Pancreas (tissue), 10 donors: ENCODE measurements around the gene BRMS1. TPM values are rescaled to one million over a fixed set of nuclear protein-coding genes. Genes with fewer than 3 reads are reported as not detected.

Experiments
- ATAC-seq, 4 donors: fragments of 200-7000 bp; cut with Tn5 transposase; one replicate each; pipeline versions ENCODE4 v1.8.0 to v1.9.1; 2020; ENCODE audit warnings: mild to moderate bottlenecking in 4 of 4, moderate library complexity in 4 of 4
- DNase-seq, 6 donors: peaks; one replicate each; pipeline ENCODE4 v3.0.0-alpha.2; 2020
- FAIRE-seq: peaks from 2 replicates; lab custom pipeline; 2012; peaks lifted over from hg19 to GRCh38; lab: Jason Lieb, UNC
- H3K27ac ChIP-seq, 4 donors: fragments of 200-600 bp; sonication (generic); 1 replicate in 3 of 4; 2 replicates in 1 of 4; pipeline versions ENCODE4 v1.5.0 to v1.8.0; 2020
- H3K27me3 ChIP-seq, 4 donors: fragments of 200-600 bp; one replicate each; pipeline ENCODE4 v1.8.0; 2021
- H3K36me3 ChIP-seq, 3 donors: fragments of 200-600 bp; sonication (generic) in 1 of 3; one replicate each; pipeline versions ENCODE4 v1.5.0 to v1.8.0; 2020 to 2021
- H3K4me1 ChIP-seq, 3 donors: fragments of 200-600 bp; one replicate each; pipeline ENCODE4 v1.8.0; 2021
- H3K4me3 ChIP-seq, 4 donors: fragments of 200-600 bp; sonication (generic) in 2 of 4; one replicate each; pipeline versions ENCODE4 v1.5.0 to v1.8.0; 2020 to 2021
- H3K9me3 ChIP-seq, 4 donors: fragments of 200-600 bp; one replicate each; pipeline ENCODE4 v1.8.0; 2021
- WGBS, 2 donors: extraction: QIAGEN DNeasy Blood & Tissue Kit; methylation state at CpG; one replicate each; pipeline ENCODE4 v1.1.7; 2013; 5-methylcytosine and 5-hydroxymethylcytosine counted together
- intact Hi-C, 3 donors: fragments of 100-400 bp; cut with DNase I; formaldehyde crosslinking; loops; one replicate each; pipeline versions ENCODE4 v1.11.1 to v1.14.2; 2022
- polyA plus RNA-seq, 2 donors: library from polyadenylated mRNA; stranded (reverse); fragments of 200-250 nt; gene quantifications; one replicate each; pipeline ENCODE4 v1.2.3, GENCODE V29; 2013
- total RNA-seq, 6 donors: library from RNA; stranded (reverse); fragmentation: NEBNext Ultra II Directional in 4 of 6; extraction: Animal tissue kit (Norgen Biotek cat#: 25700) in 4 of 6; gene quantifications; one replicate each; pipeline versions ENCODE4 v1.2.1 to v1.2.4, GENCODE V29; 2021 to 2023
- TF ChIP-seq, protein P1 (sequence below), 4 donors: fragments of 200-600 bp; sonication (generic) in 3 of 4; IDR thresholded peaks; one replicate each; pipeline versions ENCODE4 v1.5.0 to v1.8.0; 2021; ENCODE audit warnings: antibody characterized with exemption in 4 of 4
- donor health status: healthy with polysubstance abuse.
- donor health status: DM: no; HTN: no; CAD: no; lungs with moderate emphysema.
- donor health status: DM: no; HTN: no; CAD: no.
- donor health status: control.
- donor health status: control.
- donor health status: Bipolar disorder and iron deficiency.
- donor health status: DM: yes; HTN: yes; CAD: no.
- donor health status: DM: no; HTN: no; CAD: no.
- donor health status: DM: no; HTN: no; CAD: no.
- donor health status: DM: yes; HTN: yes; CAD: no.

BRMS1 gene
- total and polyA plus RNA-seq, 8 donors: 14.3 to 65.0 (median 21.2) TPM

DNA sequence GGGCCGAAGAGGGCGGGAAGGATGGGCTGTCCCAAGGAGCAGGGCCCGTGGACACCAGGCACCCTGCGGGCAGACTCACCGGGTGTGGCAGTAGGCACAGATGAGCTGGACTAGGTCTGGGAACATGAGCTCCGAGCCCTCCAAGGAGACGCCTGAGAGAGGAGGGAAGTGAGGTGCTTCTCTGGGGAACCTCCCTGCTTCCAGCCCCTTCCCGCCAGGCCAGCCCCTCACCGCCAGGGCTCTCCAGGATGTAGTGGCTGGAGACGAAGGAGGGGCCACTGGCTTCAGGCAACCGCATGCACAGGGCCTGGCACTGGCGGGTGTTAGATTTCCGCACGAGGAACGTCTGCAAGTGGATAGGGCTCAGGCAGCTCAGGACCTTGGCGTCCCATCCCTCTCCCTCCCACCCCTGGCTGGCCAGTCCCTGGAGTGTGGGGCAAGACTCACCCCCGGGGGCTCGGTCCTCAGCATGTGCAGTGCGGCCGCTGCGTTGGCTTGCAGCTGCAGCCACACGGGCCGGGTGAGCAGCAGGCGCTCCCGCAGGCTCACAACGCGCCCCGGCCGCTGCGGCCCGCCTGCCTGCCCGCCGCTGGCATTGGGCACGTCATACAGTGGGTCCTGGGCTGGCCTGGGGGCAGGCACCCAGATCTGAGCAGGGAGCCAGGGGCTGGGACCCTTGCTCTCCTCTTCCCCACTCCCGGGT lies 9.2 kb downstream of the BRMS1 start:
- 20 to 21% methylated on average over 23 to 35 of the region's 35 CpGs for WGBS, 2 donors
- Histone ChIP-seq H3K36me3 (peaks cover 0 to 10% (median 9%) of the 10 kb centered on the region in 3 donors), H3K4me3 (peak overlapping the region; percentile 10 to 68 (median 36)), H3K27ac (peak overlapping the region; percentile 0 to 57 (median 20)), H3K4me1 (peaks cover 4 to 12% (median 10%) of the 10 kb centered on the region in 3 donors), H3K9me3 (no peaks in the 10 kb centered on the region), H3K27me3 (no peaks in the 10 kb centered on the region)
- ATAC-seq (peak; percentile 32 to 53 (median 40)), FAIRE-seq (no peak), DNase-seq (peak in 3 of 6 donors; percentile 36 to 83 (median 68))
- TF ChIP-seq, protein P1, sequence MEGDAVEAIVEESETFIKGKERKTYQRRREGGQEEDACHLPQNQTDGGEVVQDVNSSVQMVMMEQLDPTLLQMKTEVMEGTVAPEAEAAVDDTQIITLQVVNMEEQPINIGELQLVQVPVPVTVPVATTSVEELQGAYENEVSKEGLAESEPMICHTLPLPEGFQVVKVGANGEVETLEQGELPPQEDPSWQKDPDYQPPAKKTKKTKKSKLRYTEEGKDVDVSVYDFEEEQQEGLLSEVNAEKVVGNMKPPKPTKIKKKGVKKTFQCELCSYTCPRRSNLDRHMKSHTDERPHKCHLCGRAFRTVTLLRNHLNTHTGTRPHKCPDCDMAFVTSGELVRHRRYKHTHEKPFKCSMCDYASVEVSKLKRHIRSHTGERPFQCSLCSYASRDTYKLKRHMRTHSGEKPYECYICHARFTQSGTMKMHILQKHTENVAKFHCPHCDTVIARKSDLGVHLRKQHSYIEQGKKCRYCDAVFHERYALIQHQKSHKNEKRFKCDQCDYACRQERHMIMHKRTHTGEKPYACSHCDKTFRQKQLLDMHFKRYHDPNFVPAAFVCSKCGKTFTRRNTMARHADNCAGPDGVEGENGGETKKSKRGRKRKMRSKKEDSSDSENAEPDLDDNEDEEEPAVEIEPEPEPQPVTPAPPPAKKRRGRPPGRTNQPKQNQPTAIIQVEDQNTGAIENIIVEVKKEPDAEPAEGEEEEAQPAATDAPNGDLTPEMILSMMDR (IDR thresholded peaks at IDR 0.05): no peak
- intact Hi-C loops: no loop called here

DNA sequence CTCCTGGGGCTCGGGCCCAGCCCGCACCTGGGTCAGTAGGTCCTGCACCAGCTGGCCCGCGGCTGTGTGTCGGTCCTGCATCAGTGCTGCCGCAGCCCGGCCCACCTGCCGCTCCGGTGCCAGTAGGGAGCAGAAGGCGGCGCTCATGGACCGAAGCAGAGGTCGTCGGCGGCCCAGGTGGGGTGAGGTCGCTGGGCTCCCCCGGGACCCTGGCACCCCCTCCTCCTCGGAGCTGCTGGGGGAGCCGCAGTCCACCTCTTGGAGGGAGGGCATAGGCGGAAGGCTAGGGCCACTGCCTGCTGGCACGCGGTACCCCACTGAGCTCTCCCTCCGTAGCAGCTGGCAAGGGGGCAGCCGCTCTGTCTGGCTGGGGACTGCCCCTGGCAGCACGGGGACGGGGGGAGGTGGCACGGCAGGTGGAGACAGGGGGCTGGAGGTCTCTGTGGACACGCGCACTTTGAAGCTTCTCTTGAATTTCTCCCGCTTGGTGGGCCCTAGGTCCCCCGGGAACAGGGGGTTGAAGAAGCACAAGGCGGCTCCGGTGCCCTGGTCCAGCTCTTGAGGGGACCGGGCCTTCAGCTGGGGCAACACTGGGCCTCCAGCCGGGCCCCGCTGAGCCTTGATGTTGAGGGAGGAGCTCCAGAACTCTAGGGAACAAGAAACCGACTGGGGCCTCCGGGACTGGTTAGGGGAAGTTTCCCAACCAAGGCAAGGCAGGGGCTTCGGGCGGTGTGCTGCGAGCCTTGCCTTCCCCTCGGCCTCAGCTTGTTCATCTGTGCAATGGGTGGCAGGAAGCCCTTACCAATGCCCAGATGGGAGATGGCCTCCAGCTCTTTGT lies 10.1 kb downstream of the BRMS1 start:
- intact Hi-C loops: no loop called here
- no peak for FAIRE-seq
- 86 to 90% methylated on average over 32 to 42 of the region's 42 CpGs for WGBS, 2 donors
- DNase-seq: peak in 3 of 6 donors; percentile 51 to 85 (median 58)
- peaks cover 4 to 12% (median 10%) of the 10 kb centered on the region in 3 donors for H3K4me1 ChIP-seq
- peaks cover 0 to 6% (median 5%) of the 10 kb centered on the region in 3 donors for H3K36me3 ChIP-seq
- no peak for ATAC-seq
- no peak overlapping the region for H3K27ac ChIP-seq
- no peaks in the 10 kb centered on the region for H3K9me3 ChIP-seq
- H3K4me3 ChIP-seq: peak overlapping the region in 1 of 4 donors; percentile 68
- no peaks in the 10 kb centered on the region for H3K27me3 ChIP-seq
- TF ChIP-seq, protein P1 (IDR thresholded peaks at IDR 0.05): no peak

DNA sequence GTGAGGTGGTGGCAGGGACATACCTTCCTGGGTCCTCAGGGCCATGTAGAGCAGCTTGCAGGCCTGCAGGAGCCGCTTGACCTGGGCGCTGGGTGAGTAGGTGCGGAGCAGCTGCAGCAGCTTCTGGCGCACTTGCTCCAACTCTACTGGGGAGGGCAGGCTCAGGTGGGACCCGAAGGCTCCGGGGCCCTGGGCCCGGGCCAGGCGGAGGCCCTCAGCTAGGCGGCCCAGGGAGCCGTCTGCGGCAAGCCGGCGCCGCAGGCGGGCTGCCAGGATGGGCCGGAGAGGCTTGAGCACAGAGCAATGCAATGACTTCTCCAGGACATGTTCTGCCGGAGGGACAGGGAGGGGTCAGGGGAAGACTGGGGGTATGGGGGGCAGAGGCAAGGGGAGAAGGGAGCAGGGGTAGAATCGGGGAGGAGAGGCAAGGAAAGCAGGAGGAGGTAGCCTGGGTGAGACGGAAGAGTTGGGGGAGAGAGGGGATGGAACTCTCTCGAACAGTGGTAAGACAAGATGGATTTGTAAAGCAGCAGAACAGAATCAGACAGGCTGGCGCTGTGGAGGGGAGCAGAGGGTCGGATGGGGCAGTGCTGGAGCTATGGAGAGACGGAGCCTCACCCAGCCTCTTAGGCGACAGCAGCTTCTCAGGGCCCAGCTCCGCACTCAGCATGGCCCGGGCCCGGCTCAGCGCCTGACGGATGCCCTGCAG lies 10.9 kb downstream of the BRMS1 start:
- intact Hi-C loops: no loop called here
- 84 to 93% methylated on average over 28 to 29 of the region's 29 CpGs for WGBS, 2 donors
- Histone ChIP-seq H3K27me3 (no peaks in the 10 kb centered on the region), H3K36me3 (peaks cover 0 to under 1% (median 0%) of the 10 kb centered on the region in 3 donors), H3K4me1 (peaks cover 4 to 12% (median 10%) of the 10 kb centered on the region in 3 donors), H3K9me3 (no peaks in the 10 kb centered on the region), H3K4me3 (no peak overlapping the region), H3K27ac (no peak overlapping the region)
- TF ChIP-seq, protein P1 (IDR thresholded peaks at IDR 0.05): no peak
- no peak for FAIRE-seq
- no peak for ATAC-seq
- peak in 3 of 6 donors; percentile 34 to 70 (median 52) for DNase-seq

DNA sequence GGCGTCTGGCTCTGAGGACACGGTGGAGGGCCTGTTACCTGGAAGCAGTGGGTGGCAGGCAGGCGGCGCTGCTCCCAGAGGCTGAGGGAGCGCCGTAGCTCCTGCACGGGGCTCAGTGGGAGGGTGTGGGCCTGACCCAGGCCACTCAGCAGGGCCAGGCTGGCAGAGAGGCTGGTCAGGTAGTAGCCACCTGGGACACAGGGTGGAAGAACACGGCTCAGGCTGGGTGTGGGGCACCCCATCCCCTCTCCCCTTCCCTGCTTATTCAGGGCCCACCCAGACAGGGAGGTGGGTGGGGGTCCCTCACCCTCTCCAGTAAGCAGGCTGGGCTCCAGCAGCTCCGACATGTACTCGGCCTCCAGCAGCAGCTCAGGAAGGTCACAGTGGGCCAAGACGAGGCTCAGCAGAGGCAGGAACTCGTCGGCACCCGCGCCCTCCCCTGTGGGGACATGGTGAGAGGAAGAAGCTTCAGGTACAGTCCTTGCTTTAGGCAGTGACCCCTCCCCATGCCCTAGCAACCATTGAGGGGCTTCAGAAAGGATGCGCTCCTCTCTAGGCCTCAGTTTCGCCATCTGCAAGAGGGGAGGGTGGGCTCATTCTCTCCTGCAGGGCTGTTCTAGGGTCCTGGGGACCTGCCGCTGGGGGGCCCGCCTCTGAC lies 11.6 kb downstream of the BRMS1 start:
- H3K4me3 ChIP-seq: no peak overlapping the region
- no peak for FAIRE-seq
- DNase-seq: peak in 3 of 6 donors; percentile 18 to 48 (median 45)
- H3K9me3 ChIP-seq: no peaks in the 10 kb centered on the region
- intact Hi-C loops: no loop called here
- no peak overlapping the region for H3K27ac ChIP-seq
- 87 to 91% methylated on average over 16 to 19 of the region's 19 CpGs for WGBS, 2 donors
- no peaks in the 10 kb centered on the region for H3K36me3 ChIP-seq
- H3K27me3 ChIP-seq: no peaks in the 10 kb centered on the region
- TF ChIP-seq, protein P1 (IDR thresholded peaks at IDR 0.05): no peak
- H3K4me1 ChIP-seq: peaks cover 4 to 12% (median 10%) of the 10 kb centered on the region in 3 donors
- no peak for ATAC-seq
